NCI-H1092 (cell line): Measurements from ENCODE around the gene PHC3.

ENCODE experiments used
- DNase-seq: peaks from one replicate; lab custom pipeline; 2025; lab: John Stamatoyannopoulos, UW

Gene PHC3

GRCh38 chr3:170040418-170040817 is 141.1 kb downstream of the PHC3 start:
- DNase-seq, result no peak

- DNase-seq, result no peak
These were observed 143.0 kb downstream of the PHC3 start for GRCh38 chr3:170038434-170039110.
